NCI-H345 treated with DMSO at 0.1 percent for 48 hours (cell line): ENCODE measurements around the gene PHYKPL.
"Not testable (repeated sequence)": the region's sequence is repeated elsewhere in the genome, so short reads cannot be mapped to it uniquely, and the experiment has no call there.

Source experiments
- DNase-seq: peaks from one replicate; lab custom pipeline; 2025; ENCODE audit not compliant: unreplicated experiment; lab: John Stamatoyannopoulos, UW

The PHYKPL gene

GRCh38 chr5:178265746-178266145 lies 33.1 kb upstream of the PHYKPL start:
- no peak for DNase-seq

GRCh38 chr5:178264044-178264443 lies 31.4 kb upstream of the PHYKPL start:
- DNase-seq, result no peak

GRCh38 chr5:178261666-178262600 lies 29.3 kb upstream of the PHYKPL start:
- no peak for DNase-seq

DNA sequence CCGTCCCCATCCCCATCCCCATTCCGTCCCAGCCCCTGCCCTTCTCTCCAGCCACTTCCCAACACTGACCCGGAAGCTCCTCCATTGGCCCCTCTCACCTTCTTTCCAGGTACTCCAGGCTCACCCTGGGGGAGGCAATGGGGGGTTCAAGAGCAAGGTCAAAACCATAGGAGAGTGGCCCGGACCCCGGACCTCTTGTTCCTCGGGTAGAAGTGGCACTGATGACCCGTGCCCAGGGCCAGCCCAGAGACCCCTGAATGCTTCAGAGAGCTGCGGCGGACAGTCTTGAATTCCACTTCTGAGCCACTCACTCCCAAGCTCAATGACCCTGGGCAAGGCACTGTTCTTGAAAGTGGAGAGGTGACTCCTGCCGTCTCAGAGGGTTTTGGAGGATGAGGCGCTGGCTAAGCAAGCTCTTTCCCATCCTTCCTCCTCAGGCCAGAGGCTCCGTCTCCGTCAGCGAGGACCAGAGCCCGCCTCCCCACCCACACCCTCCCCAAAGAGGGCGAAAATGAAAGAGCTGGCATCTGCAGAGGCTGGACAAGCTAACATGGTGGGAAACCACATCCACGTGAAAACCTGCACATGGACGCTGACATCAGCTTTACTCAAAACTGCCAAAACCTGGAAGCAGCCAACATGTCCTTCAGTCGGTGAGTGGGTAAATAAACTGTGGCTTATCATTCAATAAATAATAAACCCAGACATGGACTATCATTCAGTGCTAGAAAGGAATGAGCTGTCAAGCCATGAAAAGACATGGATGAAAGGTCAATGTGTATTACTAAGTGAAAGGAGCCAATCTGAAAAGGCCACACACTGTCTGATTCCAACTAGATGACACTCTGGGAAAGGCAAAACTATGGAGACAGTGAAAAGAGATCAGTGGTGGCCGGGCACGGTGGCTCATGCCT lies 27.3 kb upstream of the PHYKPL start:
- DNase-seq, result no peak

DNA sequence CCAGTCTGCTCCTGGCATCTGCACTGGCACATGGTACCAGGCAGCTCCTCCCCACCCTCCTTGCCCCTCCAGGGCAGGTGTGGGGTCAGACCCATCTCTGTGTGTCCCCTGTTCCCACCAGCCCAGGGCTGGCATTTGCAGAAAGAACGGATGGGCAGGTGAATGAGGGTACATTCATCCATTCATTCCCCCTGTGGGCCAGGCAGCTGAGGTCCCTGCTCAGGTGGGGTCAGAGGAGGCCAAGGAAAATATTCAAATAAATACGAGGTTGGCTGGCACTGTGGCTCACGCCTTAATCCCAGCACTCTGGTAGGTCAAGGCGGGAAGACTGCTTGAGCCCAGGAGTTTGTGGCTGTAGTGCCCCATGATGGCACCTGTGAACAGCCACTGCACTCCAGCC lies 25.0 kb upstream of the PHYKPL start:
- no peak for DNase-seq

DNA sequence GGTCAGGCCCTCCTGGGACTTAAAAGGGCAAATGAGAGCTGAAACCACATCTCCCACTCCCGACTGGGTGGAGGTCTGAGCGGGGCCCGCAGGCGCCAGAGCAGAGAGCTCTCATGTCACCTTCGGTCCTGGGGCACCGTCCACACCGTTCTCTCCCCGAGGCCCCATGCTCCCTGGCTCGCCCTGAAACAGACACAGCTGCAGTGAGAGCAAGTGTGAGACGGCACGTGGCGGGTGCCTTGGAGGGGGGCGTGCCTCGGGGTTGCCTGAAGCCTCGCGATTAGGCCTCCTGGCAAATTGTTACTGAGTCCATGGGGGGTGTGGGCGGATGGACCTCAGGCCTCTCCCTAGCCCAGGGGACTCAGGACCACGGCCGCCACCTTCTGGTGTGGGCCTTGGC lies 24.1 kb upstream of the PHYKPL start:
- no peak for DNase-seq

DNA sequence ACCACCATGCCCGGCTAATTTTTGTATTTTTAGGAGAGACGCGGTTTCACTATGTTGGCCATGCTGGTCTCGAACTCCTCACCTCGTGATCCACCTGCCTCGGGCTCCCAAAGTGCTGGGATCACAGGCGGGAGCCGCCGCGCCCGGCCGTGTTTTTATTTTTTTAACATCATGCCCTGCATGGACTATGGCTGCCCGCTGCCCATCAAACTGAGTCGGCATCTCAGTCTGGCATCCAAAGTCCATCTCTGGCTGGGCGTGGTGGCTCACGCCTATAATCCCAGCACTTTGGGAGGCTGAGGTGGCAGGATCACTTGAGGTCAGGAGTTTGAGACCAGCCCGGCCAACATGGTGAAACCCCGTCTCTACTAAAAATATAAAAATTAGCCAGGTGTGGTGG lies 21.0 kb upstream of the PHYKPL start:
- not testable (repeated sequence) for DNase-seq

DNA sequence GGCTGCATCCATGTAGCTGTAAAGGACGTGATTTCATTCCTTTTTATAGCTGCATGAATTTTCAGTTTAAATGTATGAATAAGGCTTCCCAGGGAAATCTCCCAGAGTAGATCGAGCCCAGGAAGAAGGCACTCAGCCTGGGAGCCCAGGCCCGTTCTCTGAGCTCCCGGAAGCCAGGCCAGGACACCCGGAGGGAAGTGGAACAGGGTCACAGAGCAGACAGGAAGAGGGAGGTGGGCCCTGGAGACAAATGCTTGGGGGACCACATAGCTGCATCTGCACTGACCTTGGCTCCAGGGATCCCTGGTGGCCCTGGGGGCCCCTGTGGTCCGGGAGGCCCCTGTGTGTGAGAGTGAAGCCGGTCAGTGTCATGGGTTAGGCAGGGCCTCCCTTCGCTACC lies 19.7 kb upstream of the PHYKPL start:
- DNase-seq, result no peak

GRCh38 chr5:178250263-178250662 lies 17.7 kb upstream of the PHYKPL start:
- DNase-seq, result no peak

GRCh38 chr5:178249191-178249989 lies 16.8 kb upstream of the PHYKPL start:
- DNase-seq, result no peak

- no peak for DNase-seq
Measured at GRCh38 chr5:178248750-178249149, 16.1 kb upstream of the PHYKPL start.

DNA sequence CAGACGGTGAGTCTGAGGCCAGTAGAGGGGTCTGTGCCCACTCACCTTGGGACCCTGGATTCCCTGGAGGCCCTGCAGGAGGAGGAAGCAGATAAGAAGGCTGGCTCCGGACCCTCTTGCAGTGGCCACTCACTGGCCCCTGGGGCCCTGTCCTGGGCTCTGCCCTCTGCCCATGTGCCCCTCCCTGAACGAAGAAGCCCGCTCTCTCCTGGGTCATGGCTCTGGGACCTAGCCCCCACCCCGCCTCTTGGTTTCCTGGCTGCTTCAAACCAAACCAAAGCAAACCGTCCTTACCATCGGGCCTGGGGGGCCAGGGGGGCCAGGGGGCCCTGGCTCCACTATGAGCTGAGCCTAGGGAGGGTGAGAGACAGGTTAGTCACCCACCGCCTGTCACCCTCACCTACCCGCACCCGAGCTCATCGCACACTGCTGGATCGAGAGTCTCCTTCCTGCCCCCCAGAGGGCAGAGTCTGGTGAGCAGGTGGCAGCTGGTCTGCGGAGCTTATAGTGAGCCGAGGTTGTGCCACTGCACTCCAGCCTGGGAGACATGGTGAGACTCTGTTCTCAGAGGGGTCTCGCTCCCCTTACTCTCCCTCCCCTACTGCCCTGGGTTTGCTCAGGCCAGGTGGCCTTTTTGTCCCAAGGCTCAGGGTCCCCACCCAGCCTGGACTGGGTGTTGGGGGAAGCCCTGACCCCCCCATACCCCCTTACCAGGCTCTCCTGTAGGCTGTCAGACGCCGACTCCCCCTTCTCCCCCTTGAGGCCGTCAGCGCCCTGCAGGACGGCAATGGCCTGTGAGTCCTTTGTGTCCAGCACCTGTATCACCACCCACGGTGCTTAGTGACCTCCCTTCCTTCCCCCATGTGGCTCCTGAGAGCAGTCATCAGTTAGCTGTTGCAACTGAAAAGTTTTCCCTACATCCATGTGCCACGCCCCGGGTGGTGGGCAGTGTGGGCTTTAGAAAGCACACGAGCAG lies 15.2 kb upstream of the PHYKPL start:
- DNase-seq, result no peak

- DNase-seq, result no peak
Measured at GRCh38 chr5:178246624-178247279, 14.2 kb upstream of the PHYKPL start.

- no peak for DNase-seq
Measured at GRCh38 chr5:178245389-178245788, 12.8 kb upstream of the PHYKPL start.

DNA sequence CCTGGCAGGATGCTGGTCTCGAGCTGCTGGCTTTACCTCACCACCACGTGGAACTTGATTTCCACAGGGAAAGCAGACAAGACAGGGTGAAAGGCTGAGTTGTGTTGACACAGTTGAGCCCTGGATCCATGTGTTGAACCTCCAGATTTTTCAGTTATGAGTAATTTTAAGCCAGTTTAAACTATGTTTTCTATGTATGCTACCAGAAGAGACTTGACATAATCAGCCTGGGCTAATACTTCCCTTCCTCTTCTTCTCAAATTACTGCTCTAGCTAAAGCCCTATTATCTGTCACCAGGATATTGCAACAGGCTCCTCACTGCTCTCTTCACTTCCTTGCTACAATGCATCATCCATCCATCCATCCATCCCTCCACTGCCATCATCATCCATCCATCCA lies 12.0 kb upstream of the PHYKPL start:
- DNase-seq, result no peak

GRCh38 chr5:178242416-178242815 lies 9.8 kb upstream of the PHYKPL start:
- no peak for DNase-seq

- no peak for DNase-seq
Measured at GRCh38 chr5:178241688-178242231, 9.2 kb upstream of the PHYKPL start.

DNA sequence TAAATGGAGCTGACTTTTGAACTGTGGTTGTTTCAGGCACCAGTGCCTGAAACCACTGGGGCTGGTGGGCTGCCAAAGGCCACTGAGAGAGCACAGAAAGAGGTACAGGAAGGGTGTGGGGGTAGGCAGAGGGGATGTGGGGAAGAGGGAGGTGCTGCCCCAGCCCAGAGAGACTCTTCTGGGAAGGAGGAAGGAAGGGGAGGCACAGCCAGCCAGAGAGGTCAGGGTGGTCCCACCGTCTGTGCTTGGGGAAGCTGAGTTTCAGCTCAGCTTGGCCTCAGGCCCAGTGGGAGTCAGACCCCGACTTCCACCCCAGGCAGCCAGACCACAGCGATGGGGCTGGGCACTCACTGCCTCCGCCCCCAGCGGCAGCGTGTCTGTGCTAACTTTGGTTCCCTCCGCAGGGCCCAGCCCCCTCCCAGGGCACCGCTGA lies 8.6 kb upstream of the PHYKPL start:
- no peak for DNase-seq

- no peak for DNase-seq
Measured at GRCh38 chr5:178240766-178241165, 8.2 kb upstream of the PHYKPL start.
